Ascending aorta (tissue), 2 donors: ENCODE data around the gene SCN5A. TPM values are rescaled to one million over a fixed set of nuclear protein-coding genes. Genes with fewer than 3 reads are reported as not detected.

ENCODE experiments used
- DNase-seq, 2 donors: peaks; one replicate each; pipeline ENCODE4 v3.0.0-alpha.2; 2019; ENCODE audit warnings: low spot score in 2 of 2
- H3K27ac ChIP-seq, 2 donors: fragments of 200-600 bp; sonication (generic); one replicate each; pipeline ENCODE4 v1.5.1; 2016 to 2017; ENCODE audit warnings: mild to moderate bottlenecking in 1 of 2
- H3K27me3 ChIP-seq: fragments of 200-600 bp; sonication (generic); one replicate; pipeline ENCODE4 v1.5.1; 2017
- H3K36me3 ChIP-seq, 2 donors: fragments of 200-600 bp; sonication (generic); one replicate each; pipeline ENCODE4 v1.5.1; 2016
- H3K4me1 ChIP-seq, 2 donors: fragments of 200-600 bp; sonication (generic); one replicate each; pipeline ENCODE4 v1.5.1; 2016 to 2017; ENCODE audit warnings: mild to moderate bottlenecking in 1 of 2
- H3K4me3 ChIP-seq, 2 donors: fragments of 200-600 bp; sonication (generic); one replicate each; pipeline ENCODE4 v1.5.1; 2016 to 2017; ENCODE audit warnings: mild to moderate bottlenecking in 1 of 2
- H3K9me3 ChIP-seq, 2 donors: fragments of 200-600 bp; sonication (generic); one replicate each; pipeline ENCODE4 v1.5.1; 2016
- intact Hi-C: fragments of 100-400 bp; cut with DNase I; formaldehyde crosslinking; loops from one replicate; pipeline ENCODE4 v1.15.1; 2023
- total RNA-seq: library from RNA; depleted of rRNA; stranded (reverse); fragments of >200 nt; gene quantifications from one replicate; pipeline ENCODE4 v1.1.0, GENCODE V29; 2016
- TF ChIP-seq, protein P1 (sequence below), 3 experiments: fragments of 200-600 bp in 2 of 3; fragments of 450-650 bp in 1 of 3; sonication (generic) in 2 of 3; IDR thresholded peaks; one replicate each; pipeline ENCODE4 v1.5.1; 2016 to 2019; ENCODE audit warnings: antibody characterized with exemption in 3 of 3, mild to moderate bottlenecking in 1 of 3, moderate library complexity in 1 of 3

SCN5A gene
- total RNA-seq, 1 donor from 2014 or later = 2.7 TPM

DNA sequence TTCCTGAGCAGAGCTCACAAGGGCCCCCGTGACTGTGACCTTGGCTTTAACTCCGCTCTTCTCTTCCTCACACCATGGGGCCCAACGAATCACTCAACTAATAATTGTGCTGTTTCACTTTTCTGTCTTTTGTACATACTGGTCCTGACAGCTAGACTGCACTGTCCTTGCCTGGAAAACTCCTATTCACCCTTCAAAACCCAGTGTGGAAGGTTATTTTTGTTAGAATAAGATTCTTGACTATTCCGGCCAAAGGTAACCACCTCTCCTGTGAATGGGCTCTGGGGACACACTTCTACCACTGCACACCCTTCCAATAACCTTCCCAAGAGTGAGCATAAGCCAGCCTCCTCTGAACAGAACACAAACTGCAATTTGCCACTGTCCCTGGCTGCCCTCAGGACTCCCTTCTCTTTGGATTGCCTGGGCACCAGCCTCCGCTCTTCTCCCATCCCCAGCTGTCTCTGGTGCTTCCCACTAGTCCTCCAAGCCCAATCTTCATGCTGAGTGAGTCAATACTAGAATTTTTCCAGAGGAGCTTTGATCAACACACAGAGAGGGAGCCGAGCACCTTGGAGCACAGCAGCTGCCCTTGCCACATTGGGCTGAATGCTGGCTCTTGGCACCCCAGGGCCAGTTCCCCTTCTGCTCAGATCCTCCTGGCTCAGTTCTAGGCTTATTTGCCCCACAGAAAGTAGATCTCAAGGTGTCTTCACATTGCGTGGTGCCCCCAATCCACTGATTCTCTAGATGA, 2.1 kb downstream of the SCN5A start:
- DNase-seq = peak in 1 of 2 donors; percentile 48
- TF ChIP-seq, protein P1, sequence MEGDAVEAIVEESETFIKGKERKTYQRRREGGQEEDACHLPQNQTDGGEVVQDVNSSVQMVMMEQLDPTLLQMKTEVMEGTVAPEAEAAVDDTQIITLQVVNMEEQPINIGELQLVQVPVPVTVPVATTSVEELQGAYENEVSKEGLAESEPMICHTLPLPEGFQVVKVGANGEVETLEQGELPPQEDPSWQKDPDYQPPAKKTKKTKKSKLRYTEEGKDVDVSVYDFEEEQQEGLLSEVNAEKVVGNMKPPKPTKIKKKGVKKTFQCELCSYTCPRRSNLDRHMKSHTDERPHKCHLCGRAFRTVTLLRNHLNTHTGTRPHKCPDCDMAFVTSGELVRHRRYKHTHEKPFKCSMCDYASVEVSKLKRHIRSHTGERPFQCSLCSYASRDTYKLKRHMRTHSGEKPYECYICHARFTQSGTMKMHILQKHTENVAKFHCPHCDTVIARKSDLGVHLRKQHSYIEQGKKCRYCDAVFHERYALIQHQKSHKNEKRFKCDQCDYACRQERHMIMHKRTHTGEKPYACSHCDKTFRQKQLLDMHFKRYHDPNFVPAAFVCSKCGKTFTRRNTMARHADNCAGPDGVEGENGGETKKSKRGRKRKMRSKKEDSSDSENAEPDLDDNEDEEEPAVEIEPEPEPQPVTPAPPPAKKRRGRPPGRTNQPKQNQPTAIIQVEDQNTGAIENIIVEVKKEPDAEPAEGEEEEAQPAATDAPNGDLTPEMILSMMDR (IDR thresholded peaks at IDR 0.05) = no peak

DNA sequence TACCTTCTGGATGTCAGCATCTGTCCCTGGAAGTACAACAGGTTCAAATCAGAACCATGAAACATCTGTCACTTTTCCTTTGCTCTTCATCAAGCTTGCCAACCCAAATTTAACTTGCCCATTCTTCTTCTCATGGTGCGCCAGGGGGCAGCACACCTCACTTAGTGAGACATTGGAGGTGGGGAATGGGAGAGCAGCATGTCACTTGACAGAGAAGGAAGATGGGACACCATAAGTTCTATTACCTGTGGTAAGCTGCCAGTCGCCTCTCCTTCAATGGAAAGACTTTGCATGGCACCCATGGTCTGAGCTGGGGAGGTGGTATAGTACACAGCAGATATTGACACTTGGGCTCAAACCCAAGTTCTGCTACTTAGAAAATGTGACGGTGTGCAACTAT, 2.9 kb downstream of the SCN5A start:
- Histone ChIP-seq H3K4me1 (peaks cover 0 to 9% of the 10 kb centered on the region in 2 donors), H3K36me3 (no peaks in the 10 kb centered on the region), H3K9me3 (no peaks in the 10 kb centered on the region), H3K4me3 (no peak overlapping the region), H3K27me3 (no peaks in the 10 kb centered on the region), H3K27ac (no peak overlapping the region)
- TF ChIP-seq, protein P1 (IDR thresholded peaks at IDR 0.05) = peak in 2 of 3 experiments; percentile 25 to 38
- peak in 1 of 2 donors; percentile 44 for DNase-seq
- intact Hi-C loops = no loop called here

More for the DNA sequence above, 2.1 kb downstream of the SCN5A start:
- intact Hi-C loops = no loop called here
- H3K36me3 ChIP-seq = no peaks in the 10 kb centered on the region
- H3K27me3 ChIP-seq = no peaks in the 10 kb centered on the region
- H3K4me1 ChIP-seq = peaks cover 0 to 9% of the 10 kb centered on the region in 2 donors
- H3K9me3 ChIP-seq = no peaks in the 10 kb centered on the region
- H3K4me3 ChIP-seq = no peak overlapping the region
- no peak overlapping the region for H3K27ac ChIP-seq

GRCh38 chr3:38646062-38646461, 3.4 kb downstream of the SCN5A start:
- Histone ChIP-seq H3K9me3 (no peaks in the 10 kb centered on the region), H3K4me3 (no peak overlapping the region), H3K4me1 (peaks cover 0 to 9% of the 10 kb centered on the region in 2 donors), H3K36me3 (no peaks in the 10 kb centered on the region), H3K27me3 (no peaks in the 10 kb centered on the region), H3K27ac (no peak overlapping the region)
- no peak for DNase-seq
- intact Hi-C loops = no loop called here
- TF ChIP-seq, protein P1 (IDR thresholded peaks at IDR 0.05) = no peak

DNA sequence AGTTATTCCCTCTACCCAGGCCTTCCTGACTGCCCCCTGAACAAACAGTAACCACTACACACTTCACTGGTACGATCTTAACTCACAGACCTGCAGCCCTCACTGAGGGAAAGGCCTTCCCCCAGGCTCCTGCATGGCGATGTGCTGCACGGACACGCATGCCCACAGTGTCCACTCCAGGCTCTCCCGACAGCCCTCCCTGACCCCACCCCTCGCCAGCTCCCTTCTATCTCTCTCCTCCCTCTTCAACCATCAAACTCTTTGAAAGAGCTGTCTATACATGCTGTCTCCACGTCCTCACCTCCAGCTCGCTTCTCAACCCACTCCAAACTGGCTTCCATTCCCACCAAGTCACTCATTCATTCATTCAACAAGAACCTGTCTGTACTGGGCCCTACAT, 3.9 kb downstream of the SCN5A start:
- TF ChIP-seq, protein P1 (IDR thresholded peaks at IDR 0.05) = no peak
- DNase-seq = peak in 1 of 2 donors; percentile 54
- intact Hi-C loops = no loop called here
- H3K4me1 ChIP-seq = peaks cover 0 to 9% of the 10 kb centered on the region in 2 donors
- H3K27ac ChIP-seq = no peak overlapping the region
- H3K9me3 ChIP-seq = no peaks in the 10 kb centered on the region
- H3K36me3 ChIP-seq = no peaks in the 10 kb centered on the region
- H3K4me3 ChIP-seq = no peak overlapping the region
- no peaks in the 10 kb centered on the region for H3K27me3 ChIP-seq

DNA sequence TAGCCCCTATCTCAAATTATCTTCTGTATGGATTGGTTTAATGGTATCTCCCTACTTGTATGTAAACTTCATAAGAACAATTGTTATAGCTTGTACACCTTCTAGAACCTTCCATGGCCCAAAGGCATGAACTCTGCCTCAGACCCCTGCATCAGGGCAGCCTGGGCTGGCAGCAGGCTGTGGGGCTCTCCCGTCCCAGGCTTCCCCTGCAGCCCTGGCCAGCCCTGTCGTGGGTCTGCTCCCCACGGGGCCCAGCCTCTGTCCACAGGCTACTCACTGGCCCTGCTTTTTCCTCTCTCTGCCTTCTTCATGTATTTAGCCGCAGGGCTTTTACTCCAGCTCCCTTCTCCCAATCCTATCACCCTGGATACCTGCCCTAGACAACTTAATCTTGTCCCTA, 4.4 kb downstream of the SCN5A start:
- TF ChIP-seq, protein P1 (IDR thresholded peaks at IDR 0.05) = no peak
- Histone ChIP-seq H3K36me3 (no peaks in the 10 kb centered on the region), H3K27me3 (no peaks in the 10 kb centered on the region), H3K27ac (no peak overlapping the region), H3K9me3 (no peaks in the 10 kb centered on the region), H3K4me3 (no peak overlapping the region), H3K4me1 (peaks cover 0 to 9% of the 10 kb centered on the region in 2 donors)
- DNase-seq = peak in 1 of 2 donors; percentile 42
- intact Hi-C loops = no loop called here
